Stimulated activated CD4-positive, alpha-beta T cell treated with anti-CD3 and anti-CD28 coated beads, Interleukin-4, amount 100 ng/mL, for 48 hours (primary cell): ENCODE results near the gene SLC9A7.
"Not testable (repeated sequence)": the region's sequence is repeated elsewhere in the genome, so short reads cannot be mapped to it uniquely, and the experiment has no call there.

Experiments
- DNase-seq, 2 donors: peaks; one replicate each; pipeline ENCODE4 v3.0.0-alpha.2; 2020; ENCODE audit warnings: low read depth in 2 of 2

SLC9A7 gene

DNA sequence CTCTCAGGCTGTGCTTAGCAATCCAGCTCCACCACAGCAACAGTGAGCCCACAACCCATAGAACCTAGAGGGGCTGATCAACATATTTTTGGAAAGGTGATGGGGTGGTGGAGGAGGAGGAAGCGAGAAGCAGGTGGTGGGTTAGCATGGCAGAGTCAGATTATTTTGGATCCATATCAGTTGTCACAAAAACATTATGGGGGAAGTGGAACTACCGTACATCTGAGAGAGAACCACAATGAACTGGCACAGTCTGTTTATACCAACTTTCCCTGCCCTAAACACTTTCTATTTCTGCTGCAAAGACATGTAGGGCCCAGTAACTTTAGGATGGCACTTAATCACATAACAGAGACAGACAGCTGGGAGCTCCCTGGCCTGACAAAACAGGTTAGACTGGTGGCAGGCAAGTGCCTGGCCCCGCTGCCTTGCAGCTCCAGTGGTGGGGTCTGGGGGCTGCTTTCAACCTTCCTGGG is 4.3 kb downstream of the SLC9A7 start:
- DNase-seq: no peak

DNA sequence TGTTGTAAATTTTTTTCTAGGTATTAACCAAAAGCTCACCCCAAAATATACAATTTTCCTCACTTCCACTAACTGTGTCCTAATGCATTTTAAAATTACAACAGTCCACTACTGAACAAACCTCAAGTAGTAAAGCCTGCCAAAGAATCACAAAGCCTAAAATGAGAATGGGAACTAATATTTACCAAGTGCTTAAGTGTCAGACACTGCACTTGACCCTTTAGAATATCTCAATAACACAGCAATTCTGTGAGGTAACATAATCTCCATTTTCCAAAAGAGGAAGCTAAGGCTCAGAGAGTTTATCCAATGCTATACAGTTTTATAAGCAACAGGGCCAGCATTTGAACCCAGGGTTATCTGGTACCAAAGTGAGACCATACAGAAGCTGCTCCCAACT is 4.9 kb downstream of the SLC9A7 start:
- DNase-seq: no peak

GRCh38 chrX:46750889-46751288 is 8.0 kb downstream of the SLC9A7 start:
- DNase-seq: no peak

- no peak for DNase-seq
Measured at GRCh38 chrX:46744009-46744408, 14.9 kb downstream of the SLC9A7 start.

GRCh38 chrX:46743046-46743445 is 15.9 kb downstream of the SLC9A7 start:
- DNase-seq: no peak

DNA sequence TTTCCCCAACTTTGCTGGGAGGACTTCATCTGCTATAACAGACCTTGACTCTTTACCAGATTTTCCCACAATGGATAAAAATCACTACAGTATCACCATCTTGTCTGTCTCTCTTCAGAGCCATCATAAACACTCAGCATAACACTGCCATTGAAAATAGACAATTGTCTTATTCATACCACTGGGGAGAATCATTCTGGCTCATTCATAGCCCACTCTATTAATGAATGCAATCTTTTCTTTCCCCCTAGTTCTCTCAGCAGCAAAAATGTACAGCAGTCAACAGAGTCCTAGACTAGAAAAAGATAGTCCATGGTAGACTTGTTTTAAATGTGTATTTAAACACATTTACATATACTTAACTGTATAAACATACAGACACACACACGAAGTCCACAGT is 19.2 kb downstream of the SLC9A7 start:
- no peak for DNase-seq

DNA sequence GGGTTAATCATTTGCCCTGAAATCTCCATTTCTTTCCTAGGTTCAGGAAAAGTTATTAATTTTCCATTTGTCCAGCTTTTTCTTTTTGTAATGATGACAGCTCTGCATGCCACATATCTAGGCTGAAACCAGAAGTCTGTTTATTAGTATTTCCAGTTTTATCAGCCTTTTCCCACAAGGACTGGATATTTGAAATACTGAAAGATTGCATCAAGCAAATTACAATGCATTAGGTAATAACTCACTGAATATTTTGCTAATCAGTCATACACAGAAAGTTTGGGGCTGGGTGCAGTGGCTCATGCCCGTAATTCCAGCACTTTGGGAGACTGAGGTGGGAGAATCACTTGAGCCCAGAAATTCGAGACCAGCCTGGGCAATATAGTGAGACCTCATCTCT is 21.5 kb downstream of the SLC9A7 start:
- no peak for DNase-seq

GRCh38 chrX:46737041-46737440 is 21.9 kb downstream of the SLC9A7 start:
- DNase-seq: no peak

DNA sequence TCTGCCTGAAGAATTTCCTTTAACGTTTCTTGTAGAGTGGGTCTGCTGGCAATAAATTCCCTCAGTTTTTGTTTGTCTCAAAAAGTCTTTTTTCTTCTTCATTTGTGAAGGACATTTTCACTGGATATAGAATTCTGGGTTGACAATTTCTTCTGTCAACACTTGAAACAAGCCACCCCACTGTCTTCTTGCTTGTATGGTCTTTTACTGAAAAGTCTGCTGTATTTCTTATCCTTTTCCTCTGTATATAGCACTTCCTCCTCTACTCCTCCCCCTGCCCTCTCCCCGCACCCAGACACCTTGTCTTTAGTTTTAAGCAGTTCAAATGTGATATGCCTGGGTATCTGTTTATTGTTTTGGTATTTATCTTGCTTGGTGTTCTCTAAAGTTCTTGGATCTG is 23.3 kb downstream of the SLC9A7 start:
- no peak for DNase-seq

- DNase-seq: no peak
Measured at GRCh38 chrX:46733226-46733625, 25.7 kb downstream of the SLC9A7 start.

DNA sequence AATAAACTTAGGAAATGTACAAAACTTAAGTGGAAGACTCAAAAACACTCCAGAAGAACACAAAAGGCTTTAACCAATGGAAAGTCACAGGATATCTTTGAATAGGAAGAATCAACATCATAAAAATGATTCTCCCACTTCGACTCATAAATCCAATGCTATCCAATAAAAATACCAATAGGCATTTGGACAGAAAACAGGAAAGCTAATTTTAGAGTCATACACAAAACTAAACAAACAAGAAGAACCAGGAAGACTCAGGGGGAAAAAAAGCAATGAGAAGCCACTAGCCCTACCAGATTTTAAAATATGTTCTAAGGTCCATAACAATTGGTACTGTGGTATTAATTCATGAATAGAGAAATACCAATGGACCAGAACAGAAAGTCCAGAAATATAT is 28.2 kb downstream of the SLC9A7 start:
- no peak for DNase-seq

DNA sequence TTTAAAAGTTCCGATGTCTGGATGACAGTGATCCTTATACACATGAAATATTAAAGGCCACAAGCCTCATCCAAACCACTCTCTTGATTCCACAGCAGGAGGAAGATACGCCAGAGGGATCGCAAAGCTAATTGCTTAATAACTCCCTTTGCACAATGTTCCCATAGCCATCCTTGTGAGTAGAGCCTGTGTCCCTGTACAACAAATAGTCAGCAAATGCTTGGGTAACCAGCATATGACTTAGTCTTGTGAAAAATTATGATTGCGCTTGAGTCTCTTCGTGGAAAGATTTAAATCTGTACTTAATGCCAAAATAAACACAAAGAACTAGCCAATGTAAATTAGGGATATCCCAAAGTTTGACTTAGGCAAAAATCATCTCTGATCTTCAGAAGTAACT is 31.5 kb downstream of the SLC9A7 start:
- no peak for DNase-seq

- not testable (repeated sequence) for DNase-seq
Measured at GRCh38 chrX:46723569-46723927, 35.4 kb downstream of the SLC9A7 start.

DNA sequence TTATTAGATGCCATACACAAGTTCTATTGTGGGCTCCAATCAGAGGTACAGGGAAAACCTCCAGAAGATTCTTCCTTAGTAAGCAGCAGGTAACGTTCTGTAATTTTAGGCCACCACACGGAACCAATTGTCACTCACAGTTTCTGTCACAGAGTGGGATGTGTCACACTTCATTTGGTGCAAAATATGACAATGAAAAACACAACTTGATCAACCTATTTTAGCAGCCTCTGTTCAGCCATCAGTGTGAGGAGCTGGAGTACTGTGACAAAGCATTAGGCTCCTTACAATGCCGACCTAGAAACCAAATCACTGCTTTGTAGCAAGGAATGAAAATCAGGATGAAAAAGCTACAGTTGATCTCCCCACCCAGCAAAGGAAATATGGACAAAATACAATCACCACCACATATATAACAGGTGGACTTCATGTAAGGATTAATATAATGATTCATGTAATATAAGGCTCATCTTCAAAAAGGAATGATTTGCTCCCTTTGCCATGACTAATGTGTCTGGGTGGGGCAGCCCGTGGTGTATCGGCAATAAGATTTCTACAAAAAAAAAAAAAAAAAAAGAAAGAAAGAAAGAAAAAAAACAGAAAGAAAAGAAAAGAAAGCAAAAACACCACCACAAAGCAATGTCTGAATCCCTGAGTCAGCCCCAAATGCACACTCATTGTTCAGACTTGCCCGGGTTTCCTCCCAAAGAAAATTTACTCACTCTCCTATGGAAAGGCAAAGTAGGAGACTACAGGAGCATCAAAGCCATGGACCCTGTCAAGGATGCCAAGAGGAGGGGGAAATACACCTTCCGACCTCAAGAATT is 36.0 kb downstream of the SLC9A7 start:
- DNase-seq: no peak

- DNase-seq: no peak
Measured at GRCh38 chrX:46716796-46717195, 42.1 kb downstream of the SLC9A7 start.

DNA sequence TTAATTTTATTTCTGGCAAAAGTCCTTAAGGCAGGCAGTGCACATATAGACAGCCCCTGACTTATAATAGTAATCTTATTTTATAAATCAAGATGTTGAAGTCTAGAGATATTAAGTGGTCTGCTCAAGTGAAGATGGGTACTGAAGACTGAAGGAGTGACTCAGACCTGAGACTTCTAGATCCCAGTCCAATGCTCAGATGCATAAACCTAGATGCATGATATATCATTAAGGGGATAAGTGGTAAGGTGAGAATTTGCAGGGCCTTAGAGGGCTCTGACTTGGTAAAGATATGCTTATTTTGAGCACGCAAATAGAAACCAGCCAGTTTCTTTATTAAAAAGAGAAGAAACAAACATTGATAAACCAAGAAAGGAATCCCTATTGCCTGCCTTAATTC is 42.9 kb downstream of the SLC9A7 start:
- no peak for DNase-seq

- no peak for DNase-seq
Measured at GRCh38 chrX:46715530-46715929, 43.4 kb downstream of the SLC9A7 start.

GRCh38 chrX:46713672-46714490 is 45.0 kb downstream of the SLC9A7 start:
- DNase-seq: no peak

DNA sequence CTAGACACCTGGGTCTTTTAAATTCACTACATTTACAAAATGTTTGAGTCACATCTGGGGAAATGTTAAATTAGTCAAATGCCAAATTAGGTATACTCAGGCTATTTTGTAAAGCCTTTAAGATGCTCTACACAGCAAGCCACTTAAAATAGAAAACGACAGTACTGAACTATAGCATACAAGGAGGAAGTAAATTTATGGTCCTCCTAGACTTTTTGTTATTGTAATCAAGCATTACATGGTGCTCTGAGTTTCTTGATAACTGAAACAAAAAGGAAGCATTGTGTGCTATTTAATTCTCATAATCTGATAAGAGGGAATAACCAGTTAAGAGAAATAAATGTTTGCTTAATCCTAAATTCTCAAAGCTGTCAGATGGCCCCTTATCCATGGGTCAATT is 46.2 kb downstream of the SLC9A7 start:
- no peak for DNase-seq

DNA sequence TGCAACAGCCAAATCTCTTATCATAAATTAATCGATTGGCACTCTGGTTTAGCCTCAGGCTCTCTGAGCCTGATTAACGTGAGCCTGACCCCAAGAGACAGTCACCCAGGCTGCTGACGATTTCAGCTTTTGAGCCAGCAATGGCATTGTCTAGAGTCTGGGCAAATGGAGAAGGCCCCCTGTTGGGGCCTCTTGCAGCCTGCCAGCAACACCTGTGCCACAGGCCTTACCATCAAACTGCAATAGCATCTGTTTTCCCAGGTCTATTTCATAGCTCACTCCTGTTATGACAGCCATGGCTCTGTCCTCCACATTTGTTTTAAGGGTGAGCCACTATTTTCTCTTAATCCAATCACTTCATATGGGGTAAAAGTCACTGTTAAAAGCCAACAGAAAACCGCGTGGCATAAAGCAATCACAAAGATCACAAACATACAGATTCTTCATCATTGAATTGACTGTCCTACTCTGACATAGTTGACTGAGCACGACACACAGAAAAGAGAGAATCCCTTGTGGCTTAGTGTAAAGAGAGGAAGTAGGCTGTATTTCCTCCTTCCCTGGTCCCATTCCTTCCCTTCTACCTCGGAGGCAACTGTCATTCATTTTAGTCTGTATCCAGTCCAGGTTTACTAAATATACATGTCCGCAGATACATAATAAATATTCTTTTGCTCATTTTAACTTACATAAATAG is 47.8 kb downstream of the SLC9A7 start:
- no peak for DNase-seq

GRCh38 chrX:46710425-46710824 is 48.5 kb downstream of the SLC9A7 start:
- no peak for DNase-seq

DNA sequence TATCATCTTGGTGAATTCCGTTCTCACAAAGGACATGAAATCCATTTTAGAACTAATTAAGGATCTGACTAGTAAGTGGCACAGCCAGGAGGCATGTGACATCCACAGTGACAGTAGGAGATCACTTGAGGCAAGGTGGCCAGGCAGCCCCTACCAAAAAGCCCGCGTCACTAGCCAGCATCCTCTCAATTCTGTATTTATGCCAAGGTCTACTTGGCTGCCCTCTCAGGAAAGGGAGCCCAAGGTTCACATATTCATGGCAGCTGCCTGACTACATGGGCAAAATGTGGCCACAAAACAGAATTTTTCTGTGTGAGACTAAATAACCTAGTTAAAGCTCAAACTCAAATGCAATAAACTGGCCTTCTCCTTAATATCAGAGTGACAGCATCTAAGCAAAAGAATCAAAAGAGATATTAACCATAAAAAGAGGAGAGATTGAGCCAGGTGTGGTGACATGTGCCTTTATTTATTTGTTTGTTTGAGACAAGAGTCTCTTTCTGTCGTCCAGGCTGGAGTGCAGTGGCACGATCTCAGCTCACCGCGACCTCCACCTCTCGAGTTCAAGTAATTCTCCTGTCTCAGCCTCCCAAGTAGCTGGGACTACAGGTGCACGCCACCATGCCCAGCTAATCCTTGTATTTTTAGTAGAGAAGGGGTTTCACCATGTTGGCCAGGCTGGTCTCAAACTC is 51.5 kb downstream of the SLC9A7 start:
- DNase-seq: no peak
